ENCODE results near the gene PUS3. TPM values are rescaled to one million over a fixed set of nuclear protein-coding genes. Genes with fewer than 3 reads are reported as not detected.

The PUS3 gene
- 8.3 and 11.8 TPM in 2 replicates for total RNA-seq (2014; rRNA removed; shearing (Covaris generic))
- 8.4 and 10.7 TPM in 2 replicates for polyA plus RNA-seq (2016; fragmentation: Nextera tagmentation; extraction: Ambion mirVana)

DNA sequence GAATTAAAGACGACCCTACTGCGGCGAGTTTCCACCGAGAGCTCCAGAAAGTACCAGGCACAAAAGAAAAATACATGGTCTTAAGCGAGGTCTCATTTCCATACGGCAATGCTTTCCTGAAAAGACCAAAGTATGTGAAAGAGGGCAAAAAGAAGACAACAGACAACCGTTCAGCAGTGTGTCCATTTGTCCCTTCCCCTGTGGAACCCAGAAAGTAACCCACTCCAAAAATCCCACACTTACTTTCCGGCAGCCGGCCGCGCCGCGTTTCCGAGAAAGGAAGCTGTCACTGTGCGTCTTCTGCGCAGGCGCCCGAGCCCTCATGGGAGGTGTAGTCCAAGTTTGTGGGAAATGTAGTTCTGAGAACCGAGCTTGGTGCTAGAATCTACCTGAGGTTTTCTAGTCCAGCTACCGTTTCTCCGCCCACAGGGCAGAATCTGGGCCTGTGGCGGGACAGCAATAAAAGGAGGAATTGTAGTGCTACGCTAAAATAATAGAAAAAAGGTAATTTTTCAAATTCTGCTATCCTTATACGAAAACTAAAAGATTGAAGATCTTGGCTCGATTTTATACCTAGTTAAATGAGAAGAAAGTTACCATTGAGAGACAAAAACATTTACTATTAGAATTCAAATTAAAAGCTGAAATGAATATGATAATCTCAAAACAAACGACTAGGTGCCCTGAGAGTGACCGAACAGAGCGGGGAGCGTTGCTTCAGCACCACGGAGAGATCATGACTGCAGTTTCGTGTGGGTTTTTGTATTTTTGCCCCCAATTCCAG is at the start of gene PUS3:
TSS of gene PUS3 (minus strand) at position 280 of the 784 bp plus-strand sequence. CDS start 6,922 bp downstream, outside the sequence.
- in situ Hi-C loops (cut with MboI), result no loop called here
- peaks cover 15% of the 10 kb centered on the region; the same call in 1 of the 2 replicates for H3F3A ChIP-seq (ENCODE audit: insufficient read depth)
- H3K9ac ChIP-seq, result peak within 1 kb of the TSS; percentile 80
- H4K20me1 ChIP-seq (ENCODE audit: insufficient read depth), result no peaks in the 10 kb centered on the region
- H3K27me3 ChIP-seq (replicated peaks; ENCODE audit: insufficient read depth), result peaks cover 32% of the 10 kb centered on the region
- TF ChIP-seq EZH2phosphoT487 (IDR thresholded peaks at IDR 0.05; ENCODE audit: insufficient read depth, low read depth) (no peak), EZH2 (IDR thresholded peaks at IDR 0.05; ENCODE audit: insufficient read depth, poor library complexity, severe bottlenecking) (no peak)
- no peaks in the 10 kb centered on the region for H3K9me3 ChIP-seq (ENCODE audit: low read depth)
- DNase-seq, result peak; percentile 95
- peaks cover 3% of the 10 kb centered on the region; the same call in 1 of the 2 replicates for H3K4me1 ChIP-seq (ENCODE audit: insufficient read depth)
- WGBS, 2 experiments (ENCODE audit: low coverage in 1 of 2, low lambda C conversion rate in 2 of 2, missing lambda C conversion rate in 2 of 2), result 1 to 3% methylated on average over 31 of the region's 31 CpGs
- peaks cover 11% of the 10 kb centered on the region for H3K36me3 ChIP-seq (ENCODE audit: low read depth)
- peak within 1 kb of the TSS; percentile 40 for H3K27ac ChIP-seq
- H3K4me3 ChIP-seq, result peak within 1 kb of the TSS; percentile 98
- peak within 1 kb of the TSS; percentile 98 for H2AFZ ChIP-seq
- peaks cover 37% of the 10 kb centered on the region for H3K79me2 ChIP-seq (ENCODE audit: insufficient read depth)
- H3K4me2 ChIP-seq (ENCODE audit: unreplicated experiment), result peak within 1 kb of the TSS; percentile 90
- H3K9me2 ChIP-seq (ENCODE audit: insufficient read depth), result no peaks in the 10 kb centered on the region

DNA sequence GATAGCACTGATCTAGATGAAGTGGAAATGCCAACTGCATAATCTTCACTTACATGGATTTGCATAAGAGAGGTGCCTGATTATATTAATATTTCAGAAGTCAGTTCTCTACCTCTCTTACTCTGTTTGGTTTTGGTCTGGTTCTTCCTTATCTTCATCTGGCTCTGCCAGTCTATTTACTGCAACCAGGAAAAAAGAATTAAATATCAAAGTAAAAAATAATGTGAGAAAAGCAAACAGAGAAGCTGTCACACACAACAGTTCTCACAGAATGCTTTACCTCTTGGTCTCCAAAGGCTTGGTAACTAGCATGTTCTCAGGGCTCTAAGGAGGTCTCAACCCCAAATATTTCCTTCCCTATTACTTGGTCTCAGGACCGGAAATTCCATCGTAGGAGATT is 49.6 kb upstream of the PUS3 start:
- Histone ChIP-seq H3K4me3 (no peak overlapping the region), H2AFZ (no peak overlapping the region), H3F3A (ENCODE audit: insufficient read depth) (no peaks in the 10 kb centered on the region), H3K79me2 (ENCODE audit: insufficient read depth) (no peaks in the 10 kb centered on the region), H4K20me1 (ENCODE audit: insufficient read depth) (no peaks in the 10 kb centered on the region), H3K9me3 (ENCODE audit: low read depth) (no peaks in the 10 kb centered on the region), H3K4me1 (ENCODE audit: insufficient read depth) (peaks cover 6% of the 10 kb centered on the region; the same call in 1 of the 2 replicates), H3K9me2 (ENCODE audit: insufficient read depth) (no peaks in the 10 kb centered on the region), H3K36me3 (ENCODE audit: low read depth) (no peaks in the 10 kb centered on the region), H3K4me2 (ENCODE audit: unreplicated experiment) (no peak overlapping the region), H3K9ac (no peak overlapping the region), H3K27me3 (replicated peaks; ENCODE audit: insufficient read depth) (peaks cover 11% of the 10 kb centered on the region; the same call in 1 of the 2 replicates), H3K27ac (no peak overlapping the region)
- TF ChIP-seq EZH2 (IDR thresholded peaks at IDR 0.05; ENCODE audit: insufficient read depth, poor library complexity, severe bottlenecking), result no peak
- no peak for TF ChIP-seq EZH2phosphoT487 (IDR thresholded peaks at IDR 0.05; ENCODE audit: insufficient read depth, low read depth)
- in situ Hi-C loops (cut with MboI), result no loop called here
- no peak for DNase-seq
- 35 to 41% methylated on average over 2 of the region's 2 CpGs for WGBS, 2 experiments (ENCODE audit: low coverage in 1 of 2, low lambda C conversion rate in 2 of 2, missing lambda C conversion rate in 2 of 2)

DNA sequence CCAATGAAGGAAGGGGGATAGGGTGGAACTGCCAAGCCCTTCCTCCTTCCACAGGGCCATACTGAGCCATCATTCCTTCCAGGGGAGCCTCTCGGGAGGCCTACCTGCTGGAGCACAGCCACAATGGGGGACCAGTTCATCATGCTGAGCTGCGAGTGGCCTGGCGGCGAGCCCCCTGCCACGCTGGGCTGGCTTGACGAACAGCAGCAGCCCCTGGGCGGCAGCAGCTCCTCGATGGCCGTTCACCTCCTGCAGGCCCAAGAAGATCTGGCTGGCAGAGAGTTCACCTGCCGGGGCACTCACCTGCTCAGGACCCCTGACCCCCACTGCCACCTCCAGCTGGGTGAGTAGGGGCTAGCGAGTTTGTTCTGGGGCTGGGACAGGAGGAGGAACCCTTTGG is 48.7 kb upstream of the PUS3 start:
- no peaks in the 10 kb centered on the region for H3K79me2 ChIP-seq (ENCODE audit: insufficient read depth)
- no peak for DNase-seq
- H3K9ac ChIP-seq, result no peak overlapping the region
- in situ Hi-C loops (cut with MboI), result no loop called here
- H3K9me2 ChIP-seq (ENCODE audit: insufficient read depth), result no peaks in the 10 kb centered on the region
- no peak overlapping the region for H3K27ac ChIP-seq
- no peaks in the 10 kb centered on the region for H4K20me1 ChIP-seq (ENCODE audit: insufficient read depth)
- 15 to 18% methylated on average over 11 of the region's 11 CpGs for WGBS, 2 experiments (ENCODE audit: low coverage in 1 of 2, low lambda C conversion rate in 2 of 2, missing lambda C conversion rate in 2 of 2)
- H2AFZ ChIP-seq, result no peak overlapping the region
- H3K36me3 ChIP-seq (ENCODE audit: low read depth), result no peaks in the 10 kb centered on the region
- no peaks in the 10 kb centered on the region for H3F3A ChIP-seq (ENCODE audit: insufficient read depth)
- H3K4me3 ChIP-seq, result no peak overlapping the region
- peaks cover 6% of the 10 kb centered on the region; the same call in 1 of the 2 replicates for H3K4me1 ChIP-seq (ENCODE audit: insufficient read depth)
- peak overlapping the region; percentile 12 for H3K4me2 ChIP-seq (ENCODE audit: unreplicated experiment)
- H3K9me3 ChIP-seq (ENCODE audit: low read depth), result no peaks in the 10 kb centered on the region
- H3K27me3 ChIP-seq (replicated peaks; ENCODE audit: insufficient read depth), result peaks cover 11% of the 10 kb centered on the region; the same call in 1 of the 2 replicates
- TF ChIP-seq EZH2 (IDR thresholded peaks at IDR 0.05; ENCODE audit: insufficient read depth, poor library complexity, severe bottlenecking) (no peak), EZH2phosphoT487 (IDR thresholded peaks at IDR 0.05; ENCODE audit: insufficient read depth, low read depth) (no peak)

- DNase-seq, result peak; percentile 74
- Histone ChIP-seq H3K36me3 (ENCODE audit: low read depth) (no peaks in the 10 kb centered on the region), H3K27ac (no peak overlapping the region), H3K79me2 (ENCODE audit: insufficient read depth) (no peaks in the 10 kb centered on the region), H3K9me3 (ENCODE audit: low read depth) (no peaks in the 10 kb centered on the region), H3K9ac (no peak overlapping the region), H3K4me3 (no peak overlapping the region), H3K4me2 (ENCODE audit: unreplicated experiment) (peak overlapping the region; percentile 12), H3K4me1 (ENCODE audit: insufficient read depth) (peaks cover 6% of the 10 kb centered on the region; the same call in 1 of the 2 replicates), H3F3A (ENCODE audit: insufficient read depth) (no peaks in the 10 kb centered on the region), H2AFZ (no peak overlapping the region), H4K20me1 (ENCODE audit: insufficient read depth) (no peaks in the 10 kb centered on the region), H3K9me2 (ENCODE audit: insufficient read depth) (no peaks in the 10 kb centered on the region), H3K27me3 (replicated peaks; ENCODE audit: insufficient read depth) (peaks cover 11% of the 10 kb centered on the region; the same call in 1 of the 2 replicates)
- WGBS, 2 experiments (ENCODE audit: low coverage in 1 of 2, low lambda C conversion rate in 2 of 2, missing lambda C conversion rate in 2 of 2), result 55% methylated on average over 15 of the region's 15 CpGs
- in situ Hi-C loops (cut with MboI), result no loop called here
- TF ChIP-seq EZH2 (IDR thresholded peaks at IDR 0.05; ENCODE audit: insufficient read depth, poor library complexity, severe bottlenecking) (no peak), EZH2phosphoT487 (IDR thresholded peaks at IDR 0.05; ENCODE audit: insufficient read depth, low read depth) (no peak)
Observed at GRCh38 chr11:125950696-125951651, 48.0 kb upstream of the PUS3 start.

Data from GM23248 (cell line).